Measurements from ENCODE around the gene ERVH48-1. TPM values are rescaled to one million over a fixed set of nuclear protein-coding genes. Genes with fewer than 3 reads are reported as not detected.

ERVH48-1 gene
- total RNA-seq, 2 experiments from 2014 or later: 0.09 TPM; not detected in 1

DNA sequence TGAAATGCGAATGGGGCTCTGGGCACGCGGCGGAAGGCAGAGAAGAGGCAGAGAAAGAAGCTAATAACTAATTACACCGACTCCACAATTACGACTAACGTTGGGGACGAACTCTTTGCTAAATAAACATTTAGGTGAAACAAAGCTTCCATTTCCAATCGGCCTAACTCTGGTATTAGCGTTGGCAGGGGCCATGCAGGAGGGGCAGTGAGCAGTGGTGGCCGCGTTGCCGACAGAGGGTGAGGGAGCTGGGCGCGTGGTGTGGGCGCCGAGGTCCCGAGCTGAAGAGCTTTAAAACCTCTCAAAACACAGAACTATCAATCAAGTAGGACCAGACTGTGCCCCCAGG lies 32.9 kb downstream of the ERVH48-1 start:
- peaks cover 9% of the 10 kb centered on the region; the same call in 1 of the 2 replicates for H3K36me3 ChIP-seq (ENCODE audit: insufficient read depth, low read length)
- TF ChIP-seq CTCF (conservative IDR thresholded peaks at IDR 0.05; ENCODE audit: low read length): no peak
- no peak for TF ChIP-seq EZH2phosphoT487 (IDR thresholded peaks at IDR 0.05; ENCODE audit: borderline replicate concordance, low read depth, low read length)
- peak overlapping the region; percentile 45 for H3K27ac ChIP-seq (ENCODE audit: low read depth, low read length, poor library complexity, severe bottlenecking)
- ChIA-PET POLR2A (interaction anchor here (0.8 to 1.9 kb wide), 6 partner anchors 11 to 770 kb away, joined by 3 to 8 read pairs (median 5); no protein-coding TSS in a partner anchor), CTCF (ENCODE audit: unreplicated experiment) (interaction anchor here (0.6 kb wide), 1 partner anchor 436 kb away, joined by 3 read pairs; no protein-coding TSS in a partner anchor)
- no peaks in the 10 kb centered on the region for H3K9me2 ChIP-seq (ENCODE audit: insufficient read depth, low read length)
- H3K79me2 ChIP-seq (ENCODE audit: insufficient read depth, low read depth, low read length): peaks cover 13% of the 10 kb centered on the region; the same call in 1 of the 2 replicates
- DNase-seq (ENCODE audit: low spot score): no peak
- H3K9me3 ChIP-seq (ENCODE audit: low read length): no peaks in the 10 kb centered on the region
- peaks cover 14% of the 10 kb centered on the region for H3K4me1 ChIP-seq (ENCODE audit: insufficient read depth, low read length, poor library complexity, severe bottlenecking)
- H3K4me2 ChIP-seq (ENCODE audit: low read length): peak overlapping the region; percentile 93
- H3K4me3 ChIP-seq (ENCODE audit: low read depth, low read length, poor library complexity, severe bottlenecking): peak overlapping the region; percentile 92
- TSS peak; percentile 97 for BruUV-seq (replicated peaks)
- intact Hi-C loops (cut with micrococcal nuclease; ENCODE audit: unreplicated experiment): loop anchor here (2.0 kb wide), 1 partner anchor 14 kb away; the partner anchor contains the start of gene WDR4
- no peaks in the 10 kb centered on the region for H4K20me1 ChIP-seq (ENCODE audit: insufficient read depth, low read length)
- H2AFZ ChIP-seq (ENCODE audit: low read length): peak overlapping the region; percentile 64; the same call in 1 of the 2 replicates

DNA sequence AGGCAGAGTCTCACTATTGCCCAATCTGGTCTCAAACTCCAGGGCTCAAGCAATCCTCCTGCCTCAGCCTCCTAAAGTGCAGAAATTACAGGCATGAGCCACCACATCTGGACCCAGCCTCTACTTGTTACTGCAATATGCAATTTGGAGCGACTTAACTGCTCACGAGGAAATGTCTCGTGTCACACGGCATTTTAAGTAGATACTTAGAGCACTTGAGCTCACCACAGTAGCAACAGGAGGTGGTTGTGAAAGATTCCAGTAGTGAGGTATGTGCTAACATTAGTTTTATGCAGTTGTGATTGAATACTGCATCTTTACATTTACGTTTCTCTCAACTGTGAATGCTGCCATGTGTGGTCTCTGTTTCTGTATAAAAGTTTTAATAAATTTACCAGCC lies 38.1 kb downstream of the ERVH48-1 start:
- ChIA-PET CTCF (ENCODE audit: unreplicated experiment) (no interaction called here), POLR2A (no interaction called here)
- Histone ChIP-seq H3K9me2 (ENCODE audit: insufficient read depth, low read length) (no peaks in the 10 kb centered on the region), H3K27ac (ENCODE audit: low read depth, low read length, poor library complexity, severe bottlenecking) (no peak overlapping the region), H3K36me3 (ENCODE audit: insufficient read depth, low read length) (no peaks in the 10 kb centered on the region), H2AFZ (ENCODE audit: low read length) (no peak overlapping the region), H3K79me2 (ENCODE audit: insufficient read depth, low read depth, low read length) (no peaks in the 10 kb centered on the region), H4K20me1 (ENCODE audit: insufficient read depth, low read length) (no peaks in the 10 kb centered on the region), H3K4me1 (ENCODE audit: insufficient read depth, low read length, poor library complexity, severe bottlenecking) (peaks cover 7% of the 10 kb centered on the region), H3K4me3 (ENCODE audit: low read depth, low read length, poor library complexity, severe bottlenecking) (no peak overlapping the region), H3K9me3 (ENCODE audit: low read length) (no peaks in the 10 kb centered on the region), H3K4me2 (ENCODE audit: low read length) (no peak overlapping the region)
- intact Hi-C loops (cut with micrococcal nuclease; ENCODE audit: unreplicated experiment): loop anchor here (10.0 kb wide), 1 partner anchor 87 kb away; the partner anchor contains the start of gene PKNOX1
- BruUV-seq (replicated peaks): no TSS peak
- TF ChIP-seq CTCF (conservative IDR thresholded peaks at IDR 0.05; ENCODE audit: low read length): no peak
- no peak for TF ChIP-seq EZH2phosphoT487 (IDR thresholded peaks at IDR 0.05; ENCODE audit: borderline replicate concordance, low read depth, low read length)
- DNase-seq (ENCODE audit: low spot score): no peak

DNA sequence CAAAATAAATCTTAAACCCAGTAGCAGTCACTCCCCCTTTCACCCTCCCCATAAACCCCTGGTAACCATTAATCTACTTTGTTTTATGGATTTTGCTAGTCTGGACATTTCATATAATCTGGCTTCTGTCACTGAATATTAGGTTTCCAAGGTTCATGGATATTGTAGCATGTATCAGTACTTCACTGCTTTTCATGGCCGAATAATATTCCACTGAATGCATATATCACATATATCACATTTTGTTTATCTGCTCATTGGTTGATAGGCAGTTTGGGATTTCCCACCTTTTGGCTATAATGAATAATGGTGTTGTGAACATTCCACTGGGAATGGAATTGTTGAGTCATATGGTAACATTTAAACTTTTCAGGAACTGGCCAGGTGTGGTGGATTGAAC lies 41.5 kb downstream of the ERVH48-1 start:
- intact Hi-C loops (cut with micrococcal nuclease; ENCODE audit: unreplicated experiment): loop anchor here (10.0 kb wide), 1 partner anchor 91 kb away; the partner anchor contains the start of gene PKNOX1
- no peaks in the 10 kb centered on the region for H3K9me2 ChIP-seq (ENCODE audit: insufficient read depth, low read length)
- peaks cover 16% of the 10 kb centered on the region; the same call in 1 of the 2 replicates for H3K79me2 ChIP-seq (ENCODE audit: insufficient read depth, low read depth, low read length)
- H3K27ac ChIP-seq (ENCODE audit: low read depth, low read length, poor library complexity, severe bottlenecking): no peak overlapping the region
- H3K4me1 ChIP-seq (ENCODE audit: insufficient read depth, low read length, poor library complexity, severe bottlenecking): peaks cover 8% of the 10 kb centered on the region
- CTCF ChIA-PET (ENCODE audit: unreplicated experiment): no interaction called here
- no peaks in the 10 kb centered on the region for H4K20me1 ChIP-seq (ENCODE audit: insufficient read depth, low read length)
- TF ChIP-seq CTCF (conservative IDR thresholded peaks at IDR 0.05; ENCODE audit: low read length): no peak
- TF ChIP-seq EZH2phosphoT487 (IDR thresholded peaks at IDR 0.05; ENCODE audit: borderline replicate concordance, low read depth, low read length): no peak
- no peak overlapping the region for H2AFZ ChIP-seq (ENCODE audit: low read length)
- H3K36me3 ChIP-seq (ENCODE audit: insufficient read depth, low read length): no peaks in the 10 kb centered on the region
- POLR2A ChIA-PET: no interaction called here
- no peak for DNase-seq (ENCODE audit: low spot score)
- no peak overlapping the region for H3K4me2 ChIP-seq (ENCODE audit: low read length)
- no peak overlapping the region for H3K4me3 ChIP-seq (ENCODE audit: low read depth, low read length, poor library complexity, severe bottlenecking)
- no peaks in the 10 kb centered on the region for H3K9me3 ChIP-seq (ENCODE audit: low read length)
- BruUV-seq (replicated peaks): no TSS peak
